SK-N-SH (cell line): ENCODE results near the gene PDGFA. TPM values are rescaled to one million over a fixed set of nuclear protein-coding genes. Genes with fewer than 3 reads are reported as not detected.

Experiments
- CTCF ChIA-PET: fragments of 300-600, 350-600 bp; formaldehyde crosslinking; extraction: SDS; loops from one replicate; lab custom pipeline; 2021; lab: Yijun Ruan, JAX
- POLR2A ChIA-PET: fragments of 350-600 bp; sonication (Branson Sonifier 250); formaldehyde crosslinking; extraction: SDS; loops from one replicate; lab custom pipeline; 2020; ENCODE audit warnings: antibody characterized with exemption, inconsistent platforms; lab: Yijun Ruan, JAX
- DNase-seq: peaks from one replicate; pipeline ENCODE4 v3.0.0; 2012
- H2AFZ ChIP-seq: fragments of 200-600 bp; sonication (generic); 2 replicates; pipeline ENCODE4 v1.8.1; 2016; ENCODE audit warnings: antibody characterized with exemption, mild to moderate bottlenecking, low read depth
- H3F3A ChIP-seq: fragments of 200-600 bp; sonication (generic); replicated peaks from 2 replicates; pipeline ENCODE3; 2016; ENCODE audit warnings: antibody characterized with exemption, mild to moderate bottlenecking; ENCODE audit not compliant: insufficient read depth
- H3K27ac ChIP-seq, 2 experiments: fragments of 200-500 bp in 1 of 2; fragments of 200-600 bp in 1 of 2; sonication (Bioruptor generic) in 1 of 2; sonication (generic), shearing (Covaris generic) in 1 of 2; 2 replicates each; pipeline versions ENCODE4 v1.5.1 to v1.6.1; 2014 to 2016; ENCODE audit warnings: low read depth in 2 of 2, inconsistent platforms in 1 of 2, low read length in 1 of 2, mild to moderate bottlenecking in 1 of 2, mixed read lengths in 1 of 2
- H3K27me3 ChIP-seq: fragments of 200-600 bp; sonication (generic), shearing (Covaris generic); 2 replicates; pipeline ENCODE4 v1.6.1; 2016; ENCODE audit warnings: mixed run types; ENCODE audit not compliant: insufficient read depth
- H3K36me3 ChIP-seq, 2 experiments: fragments of 200-500 bp in 1 of 2; fragments of 200-600 bp in 1 of 2; sonication (Bioruptor generic) in 1 of 2; sonication (generic) in 1 of 2; replicated peaks in 1 of 2; 2 replicates each; pipeline versions ENCODE3 to v1.5.1; 2014 to 2016; ENCODE audit warnings: low read length in 1 of 2, mild to moderate bottlenecking in 1 of 2; ENCODE audit not compliant: insufficient read depth in 2 of 2, control insufficient read depth in 1 of 2
- H3K4me1 ChIP-seq, 2 experiments: fragments of 200-500 bp in 1 of 2; fragments of 200-600 bp in 1 of 2; sonication (Bioruptor generic) in 1 of 2; sonication (generic), shearing (Covaris generic) in 1 of 2; 2 replicates each; pipeline versions ENCODE4 v1.5.1 to v1.6.1; 2014 to 2016; ENCODE audit warnings: low read depth in 1 of 2, low read length in 1 of 2, mixed run types in 1 of 2; ENCODE audit not compliant: insufficient read depth in 2 of 2, control insufficient read depth in 1 of 2
- H3K4me2 ChIP-seq: fragments of 200-600 bp; sonication (generic), shearing (Covaris generic); 2 replicates; pipeline ENCODE4 v1.6.1; 2017; ENCODE audit warnings: mixed run types
- H3K4me3 ChIP-seq, 2 experiments: fragments of 200-500 bp in 1 of 2; fragments of 200-600 bp in 1 of 2; sonication (Bioruptor generic) in 1 of 2; sonication (generic), shearing (Covaris generic) in 1 of 2; 2 replicates each; pipeline versions ENCODE4 v1.5.1 to v1.8.1; 2014 to 2016; ENCODE audit warnings: low read depth in 2 of 2, inconsistent platforms in 1 of 2, low read length in 1 of 2, mild to moderate bottlenecking in 1 of 2, mixed read lengths in 1 of 2, moderate library complexity in 1 of 2
- H3K79me2 ChIP-seq: fragments of 200-600 bp; sonication (generic); 2 replicates; pipeline ENCODE4 v1.8.1; 2017; ENCODE audit warnings: mild to moderate bottlenecking; ENCODE audit not compliant: insufficient read depth
- H3K9ac ChIP-seq: fragments of 200-600 bp; sonication (generic); 2 replicates; pipeline ENCODE4 v1.6.1; 2017; ENCODE audit warnings: mixed run types
- H3K9me2 ChIP-seq: fragments of 200-600 bp; sonication (generic); 2 replicates; pipeline ENCODE4 v1.6.1; 2017; ENCODE audit warnings: mixed run types
- H3K9me3 ChIP-seq: fragments of 200-600 bp; sonication (generic); 2 replicates; pipeline ENCODE4 v1.6.1; 2017; ENCODE audit warnings: mixed run types, mild to moderate bottlenecking, moderate library complexity
- H4K20me1 ChIP-seq: fragments of 200-600 bp; sonication (generic); 2 replicates; pipeline ENCODE4 v1.6.1; 2017; ENCODE audit warnings: mild to moderate bottlenecking, mixed run types; ENCODE audit not compliant: insufficient read depth
- CHD2 ChIP-seq: fragments of 150-350 bp; IDR thresholded peaks from 2 replicates; pipeline ENCODE4 v1.6.1; 2018; ENCODE audit warnings: low read length; ENCODE audit not compliant: partially characterized antibody
- ELF1 ChIP-seq: IDR thresholded peaks from 2 replicates; pipeline ENCODE4 v1.4.0; 2012
- EP300 ChIP-seq, 2 experiments: IDR thresholded peaks; 2 replicates each; pipeline versions ENCODE4 v1.4.0 to v1.6.1; 2012; ENCODE audit warnings: borderline replicate concordance in 1 of 2, low read depth in 1 of 2, low read length in 1 of 2
- EZH2phosphoT487 ChIP-seq: fragments of 200-600 bp; sonication (generic); IDR thresholded peaks from 2 replicates; pipeline ENCODE4 v1.6.1; 2017; ENCODE audit warnings: low read depth, mixed run types, mild to moderate bottlenecking, antibody characterized with exemption, moderate library complexity, borderline replicate concordance
- FOXJ3 ChIP-seq: sonication (generic); formaldehyde crosslinking; IDR thresholded peaks from 2 replicates; pipeline ENCODE4 v1.5.1; 2020; ENCODE audit warnings: mild to moderate bottlenecking, missing genetic modification reagents
- GATA2 ChIP-seq: sonication (generic); formaldehyde crosslinking; IDR thresholded peaks from 2 replicates; pipeline ENCODE4 v1.5.0; 2020; ENCODE audit warnings: mild to moderate bottlenecking, missing genetic modification reagents
- MEF2A ChIP-seq: IDR thresholded peaks from 2 replicates; pipeline ENCODE4 v1.4.0; 2012; ENCODE audit warnings: low read depth, borderline replicate concordance
- NRF1 ChIP-seq: IDR thresholded peaks from 2 replicates; pipeline ENCODE4 v1.6.1; 2012; ENCODE audit warnings: low read depth, mild to moderate bottlenecking, low read length
- PBX3 ChIP-seq: IDR thresholded peaks from 2 replicates; pipeline ENCODE4; 2012
- RAD21 ChIP-seq: IDR thresholded peaks from 2 replicates; pipeline ENCODE4 v1.6.1; 2012; ENCODE audit warnings: mild to moderate bottlenecking, low read length
- RCOR1 ChIP-seq: fragments of 150-350 bp; IDR thresholded peaks from 2 replicates; pipeline ENCODE4 v1.6.1; 2017; ENCODE audit warnings: antibody characterized with exemption, low read length
- REST ChIP-seq: IDR thresholded peaks from 2 replicates; pipeline ENCODE4 v1.6.1; 2012; ENCODE audit warnings: mild to moderate bottlenecking, low read depth, low read length, moderate library complexity
- RFX5 ChIP-seq: IDR thresholded peaks from 2 replicates; pipeline ENCODE4 v1.6.1; 2012; ENCODE audit warnings: mild to moderate bottlenecking, improper control_type of control experiment, low read length
- RXRA ChIP-seq: IDR thresholded peaks from 2 replicates; pipeline ENCODE4 v1.4.0; 2012; ENCODE audit warnings: low read depth, mild to moderate bottlenecking, borderline replicate concordance
- SMC3 ChIP-seq: IDR thresholded peaks from 2 replicates; pipeline ENCODE4 v1.6.1; 2012; ENCODE audit warnings: low read depth, low read length, improper control_type of control experiment
- TEAD4 ChIP-seq: IDR thresholded peaks from 2 replicates; pipeline ENCODE4 v1.4.0; 2012; ENCODE audit warnings: mild to moderate bottlenecking, borderline replicate concordance; ENCODE audit not compliant: insufficient read depth
- ZBTB33 ChIP-seq: IDR thresholded peaks from 2 replicates; pipeline ENCODE4 v1.4.0; 2012; ENCODE audit warnings: low read depth, borderline replicate concordance
- WGBS: methylation state at CpG from one replicate; pipeline ENCODE4 v1.1.6; 2017; ENCODE audit warnings: low lambda C conversion rate; 5-methylcytosine and 5-hydroxymethylcytosine counted together
- polyA plus RNA-seq, 3 experiments: library from polyadenylated mRNA; depleted of rRNA; stranded (reverse); fragments of >200 nt; gene quantifications; 2 replicates each; pipeline ENCODE4 v1.2.3, GENCODE V29; 2012

Gene PDGFA
- polyA plus RNA-seq, 1 of the 3 experiments (the other 2 are of a cell fraction), result 18.9 TPM

- CTCF ChIA-PET, result interaction anchor here (0.7 kb wide), 1 partner anchor 272 kb away, joined by 3 read pairs; no protein-coding TSS in a partner anchor
- no peak for DNase-seq
- WGBS, result 85% methylated on average over 6 of the region's 8 CpGs
Observed at GRCh38 chr7:492714-493065, 27.0 kb downstream of the PDGFA start.

GRCh38 chr7:491958-492713 lies 27.5 kb downstream of the PDGFA start:
- Histone ChIP-seq H3F3A (peaks cover 36% of the 10 kb centered on the region), H3K9me2 (no peaks in the 10 kb centered on the region), H3K79me2 (no peaks in the 10 kb centered on the region), H3K4me2 (no peak overlapping the region), H3K9me3 (no peaks in the 10 kb centered on the region), H3K4me3 (no peak overlapping the region), H3K9ac (no peak overlapping the region), H4K20me1 (0 out of 2 replicates have a peak, but pooled peaks cover 2% of the 10 kb centered on the region), H3K27ac (no peak overlapping the region), H3K4me1 (peaks cover 4 to 17% of the 10 kb centered on the region in 2 experiments; a peak in 1 of 4 replicates), H2AFZ (no peak overlapping the region), H3K27me3 (no peaks in the 10 kb centered on the region), H3K36me3 (peaks cover 7 to 8% of the 10 kb centered on the region in 2 experiments)
- DNase-seq, result no peak
- ChIA-PET POLR2A (no interaction called here), CTCF (no interaction called here)
- WGBS, result 85% methylated on average over 14 of the region's 15 CpGs
- TF ChIP-seq CHD2, result no peak
- TF ChIP-seq RFX5, result no peak
- TF ChIP-seq EZH2phosphoT487, result no peak
- no peak for TF ChIP-seq EP300 (IDR thresholded peaks at IDR 0.05; ENCODE audit: borderline replicate concordance in 1 of 2, low read depth in 1 of 2, low read length in 1 of 2)
- TF ChIP-seq RCOR1, result no peak
- TF ChIP-seq RXRA, result no peak
- TF ChIP-seq GATA2 (CRISPR knock-in tag), result no peak
- no peak for TF ChIP-seq FOXJ3 (CRISPR knock-in tag)
- TF ChIP-seq PBX3, result no peak
- TF ChIP-seq ELF1, result no peak
- TF ChIP-seq TEAD4, result no peak
- TF ChIP-seq REST, result no peak
- no peak for TF ChIP-seq NRF1

More at GRCh38 chr7:492714-493065, 27.0 kb downstream of the PDGFA start:
- no peak overlapping the region for H3K9ac ChIP-seq
- no peak overlapping the region for H3K4me2 ChIP-seq
- H3F3A ChIP-seq, result peaks cover 41% of the 10 kb centered on the region
- POLR2A ChIA-PET, result no interaction called here
- H3K36me3 ChIP-seq, result peaks cover 11 to 13% of the 10 kb centered on the region in 2 experiments
- no peak overlapping the region for H3K27ac ChIP-seq
- TF ChIP-seq ZBTB33 (no peak), MEF2A (no peak), RAD21 (no peak), TEAD4 (no peak), EP300 (IDR thresholded peaks at IDR 0.05; ENCODE audit: borderline replicate concordance in 1 of 2, low read depth in 1 of 2, low read length in 1 of 2) (no peak), RFX5 (no peak), SMC3 (no peak), NRF1 (no peak)
- TF ChIP-seq, all 33 proteins: peak for 0
- H3K4me3 ChIP-seq, result no peak overlapping the region
- no peaks in the 10 kb centered on the region for H3K27me3 ChIP-seq
- peaks cover 4 to 17% of the 10 kb centered on the region in 2 experiments; a peak in 1 of 4 replicates for H3K4me1 ChIP-seq
- H3K9me2 ChIP-seq, result no peaks in the 10 kb centered on the region
- no peaks in the 10 kb centered on the region for H3K79me2 ChIP-seq
- peaks cover 7% of the 10 kb centered on the region; the same call in 1 of the 2 replicates for H4K20me1 ChIP-seq
- H2AFZ ChIP-seq, result no peak overlapping the region
- no peaks in the 10 kb centered on the region for H3K9me3 ChIP-seq
